Stomach (tissue), 4 donors: ENCODE data around the gene RNF220.

Experiments used
- EP300 ChIP-seq: sonication (generic); formaldehyde crosslinking; IDR thresholded peaks from one replicate; pipeline ENCODE4 v1.6.1; 2017; ENCODE audit warnings: antibody characterized with exemption
- POLR2A ChIP-seq, 4 donors: fragments of 450-650 bp; IDR thresholded peaks; one replicate each; pipeline ENCODE4 v1.6.1; 2016; ENCODE audit warnings: antibody characterized with exemption in 4 of 4, control low read depth in 2 of 4, mild to moderate bottlenecking in 1 of 4, moderate library complexity in 1 of 4
- POLR2AphosphoS5 ChIP-seq, 3 donors: sonication (generic); formaldehyde crosslinking; IDR thresholded peaks; one replicate each; pipeline ENCODE4 v1.6.1; 2016; ENCODE audit warnings: antibody characterized with exemption in 3 of 3
- TF ChIP-seq, protein P1 (sequence below), 7 experiments: fragments of 450-650 bp in 4 of 7; fragments of 200-600 bp in 3 of 7; sonication (generic) in 3 of 7; IDR thresholded peaks; one replicate each; pipeline ENCODE4 v1.5.1; 2016 to 2019; ENCODE audit warnings: antibody characterized with exemption in 7 of 7, control low read depth in 2 of 7, mild to moderate bottlenecking in 1 of 7

GRCh38 chr1:44594353-44594752 is 189.3 kb downstream of the RNF220 start:
- TF ChIP-seq POLR2AphosphoS5 (IDR thresholded peaks at IDR 0.05) (no peak), POLR2A (IDR thresholded peaks at IDR 0.05) (no peak), EP300 (no peak)
- TF ChIP-seq, protein P1, sequence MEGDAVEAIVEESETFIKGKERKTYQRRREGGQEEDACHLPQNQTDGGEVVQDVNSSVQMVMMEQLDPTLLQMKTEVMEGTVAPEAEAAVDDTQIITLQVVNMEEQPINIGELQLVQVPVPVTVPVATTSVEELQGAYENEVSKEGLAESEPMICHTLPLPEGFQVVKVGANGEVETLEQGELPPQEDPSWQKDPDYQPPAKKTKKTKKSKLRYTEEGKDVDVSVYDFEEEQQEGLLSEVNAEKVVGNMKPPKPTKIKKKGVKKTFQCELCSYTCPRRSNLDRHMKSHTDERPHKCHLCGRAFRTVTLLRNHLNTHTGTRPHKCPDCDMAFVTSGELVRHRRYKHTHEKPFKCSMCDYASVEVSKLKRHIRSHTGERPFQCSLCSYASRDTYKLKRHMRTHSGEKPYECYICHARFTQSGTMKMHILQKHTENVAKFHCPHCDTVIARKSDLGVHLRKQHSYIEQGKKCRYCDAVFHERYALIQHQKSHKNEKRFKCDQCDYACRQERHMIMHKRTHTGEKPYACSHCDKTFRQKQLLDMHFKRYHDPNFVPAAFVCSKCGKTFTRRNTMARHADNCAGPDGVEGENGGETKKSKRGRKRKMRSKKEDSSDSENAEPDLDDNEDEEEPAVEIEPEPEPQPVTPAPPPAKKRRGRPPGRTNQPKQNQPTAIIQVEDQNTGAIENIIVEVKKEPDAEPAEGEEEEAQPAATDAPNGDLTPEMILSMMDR (IDR thresholded peaks at IDR 0.05), result no peak
